ENCODE measurements around the gene CA10.

- TF ChIP-seq POLR2A (IDR thresholded peaks at IDR 0.05; ENCODE audit: low read depth) (no peak), CTCF (IDR thresholded peaks at IDR 0.05) (no peak)
Observed at GRCh38 chr17:51650202-51650601, 508.3 kb downstream of the CA10 start.
